Erythroblast (primary cell): ENCODE results near the gene PSIP1.

Source experiments
- DNase-seq, 2 experiments: peaks; one replicate each; lab custom pipeline; 2025; lab: John Stamatoyannopoulos, UW
- GATA1 ChIP-seq: IDR thresholded peaks from 2 replicates; pipeline ENCODE4 v1.6.1; 2011; ENCODE audit warnings: low read depth, mild to moderate bottlenecking, control low read depth, low read length, moderate library complexity
- POLR2A ChIP-seq: IDR thresholded peaks from 2 replicates; pipeline ENCODE4 v1.6.1; 2011; ENCODE audit warnings: mild to moderate bottlenecking, low read length

The PSIP1 gene

DNA sequence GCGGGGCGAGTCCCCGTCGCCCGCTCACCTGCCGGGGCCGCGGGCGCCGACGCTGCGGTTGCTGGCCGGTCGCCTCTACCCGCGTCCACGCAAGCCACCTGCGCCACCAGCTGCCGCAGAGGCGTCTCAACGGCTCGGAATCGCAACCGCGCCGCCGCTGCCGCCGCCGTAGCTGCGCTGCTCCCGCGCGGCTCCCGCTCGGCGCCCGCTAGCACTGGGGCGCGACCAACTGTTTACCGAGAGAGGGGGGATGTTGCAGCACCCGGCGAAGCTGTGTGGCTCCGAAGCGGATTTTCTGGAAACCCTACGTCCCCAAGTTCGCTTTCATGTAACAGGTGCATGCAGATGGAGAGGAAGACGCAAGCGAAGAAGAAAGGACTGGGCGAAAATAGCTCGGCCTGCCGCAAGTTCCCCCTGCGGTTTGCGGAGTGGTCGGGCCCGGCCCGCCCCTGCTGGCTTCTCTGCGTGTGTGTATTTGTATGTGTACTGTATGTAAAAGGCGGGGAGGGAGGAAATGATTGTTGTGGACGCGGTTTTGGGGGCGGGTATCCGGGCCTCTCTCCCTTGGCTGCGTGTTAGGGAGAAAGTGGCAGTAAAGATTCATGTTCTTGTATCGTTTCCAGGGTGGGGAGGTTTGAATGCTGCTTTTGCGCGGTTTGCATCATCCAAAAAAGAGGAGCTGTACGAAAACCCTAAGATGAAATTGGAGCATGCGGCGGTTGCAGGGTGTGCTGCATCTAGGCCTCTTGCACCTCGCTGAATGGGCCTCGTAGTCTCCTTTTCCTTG lies at the start of gene PSIP1:
PSIP1 (minus strand) TSS at position 182 of the 787 bp plus-strand sequence. CDS start 782 bp downstream, outside the sequence.
- DNase-seq = peak; percentile 93 to 96
- TF ChIP-seq GATA1 = no peak
- TF ChIP-seq POLR2A = peak; percentile 84

DNA sequence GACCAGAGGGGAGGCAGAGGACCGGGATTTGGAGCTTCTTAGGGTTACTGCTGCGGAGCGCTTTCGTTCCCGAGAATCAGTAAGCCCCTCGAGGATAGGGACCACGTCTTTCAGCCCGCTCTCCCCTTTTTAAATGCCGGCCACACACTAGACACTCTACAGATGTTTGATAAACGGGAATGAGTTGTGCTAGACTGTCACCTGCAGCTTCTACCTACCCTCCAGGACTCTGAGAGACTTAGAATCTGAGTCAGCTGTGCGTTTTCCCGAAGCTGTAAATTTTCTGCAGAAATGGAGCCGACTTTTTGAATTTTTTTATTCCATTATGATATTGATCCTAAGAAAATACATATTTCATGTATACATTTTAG lies 42.7 kb upstream of the PSIP1 start:
- no peak for DNase-seq
- TF ChIP-seq POLR2A (no peak), GATA1 (no peak)

DNA sequence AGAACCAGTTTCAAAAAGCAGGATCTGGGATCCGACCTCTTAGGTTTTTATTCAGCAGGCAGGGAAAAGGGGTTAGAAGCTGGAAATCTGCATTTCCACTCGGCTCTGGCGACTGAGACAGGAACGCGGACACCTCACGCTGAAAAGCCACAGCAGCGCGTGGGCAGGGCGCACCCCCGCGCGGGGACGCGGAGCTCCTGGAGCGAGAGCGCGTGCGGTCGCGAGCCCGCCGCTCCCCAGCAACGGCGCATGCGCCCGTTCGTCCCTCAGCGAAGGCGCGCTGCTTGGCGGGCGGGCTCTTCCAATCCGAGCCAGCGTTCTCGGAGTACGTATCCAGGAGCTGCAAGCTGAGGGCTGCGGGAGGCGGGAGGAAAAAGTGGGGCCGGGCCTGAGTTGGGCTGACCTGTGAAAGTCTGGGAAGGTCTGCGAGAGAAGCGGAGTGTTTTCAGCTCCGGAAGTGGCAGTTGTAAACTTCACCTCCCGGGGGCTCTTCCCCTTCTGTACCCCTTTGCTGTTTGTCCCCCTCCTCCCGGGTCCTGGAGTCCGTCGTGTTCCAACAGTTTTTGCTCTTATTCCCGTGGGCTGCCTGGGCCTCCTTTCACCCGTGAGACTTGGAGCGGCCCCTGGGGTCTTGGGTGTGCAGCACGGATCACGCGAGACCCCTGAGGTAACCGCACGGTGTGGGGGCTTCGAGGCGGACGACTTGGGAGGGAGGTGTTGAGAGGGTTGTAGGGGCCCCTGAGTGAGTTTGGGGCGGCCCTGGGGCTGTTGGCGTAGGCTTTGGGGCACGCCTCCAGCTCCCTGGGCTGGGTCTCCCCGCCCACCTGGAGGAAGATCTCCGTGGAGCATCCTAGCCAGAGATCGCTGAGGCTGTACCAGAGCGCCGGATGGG lies 42.1 kb upstream of the PSIP1 start, which contains the start of gene CCDC171:
CCDC171 (plus strand) TSS at position 408 of the 892 bp plus-strand sequence. CDS start 11,046 bp downstream, outside the sequence.
- TF ChIP-seq POLR2A = peak; percentile 52
- TF ChIP-seq GATA1 = no peak
- DNase-seq = peak; percentile 92 to 93

DNA sequence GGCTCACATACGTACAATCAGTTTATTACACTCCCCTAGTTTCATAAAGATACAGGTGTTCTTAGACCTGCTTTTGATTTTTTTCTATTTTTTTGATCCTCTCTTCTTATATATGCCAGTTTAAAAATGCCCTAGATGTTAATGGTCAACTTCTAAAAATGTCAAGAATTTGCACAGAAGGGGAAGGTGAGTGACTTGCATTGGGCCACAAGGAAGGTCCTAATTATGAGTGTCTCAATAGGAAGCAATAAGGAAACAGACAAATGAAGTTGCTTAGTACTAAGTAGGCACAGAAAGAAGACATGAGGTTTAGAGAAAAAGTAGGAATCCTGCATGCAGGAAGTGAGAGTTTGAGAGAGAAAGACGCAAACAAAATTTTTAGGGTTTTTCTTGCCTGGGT lies 38.8 kb upstream of the PSIP1 start:
- DNase-seq = no peak
- TF ChIP-seq GATA1 = no peak
- no peak for TF ChIP-seq POLR2A

DNA sequence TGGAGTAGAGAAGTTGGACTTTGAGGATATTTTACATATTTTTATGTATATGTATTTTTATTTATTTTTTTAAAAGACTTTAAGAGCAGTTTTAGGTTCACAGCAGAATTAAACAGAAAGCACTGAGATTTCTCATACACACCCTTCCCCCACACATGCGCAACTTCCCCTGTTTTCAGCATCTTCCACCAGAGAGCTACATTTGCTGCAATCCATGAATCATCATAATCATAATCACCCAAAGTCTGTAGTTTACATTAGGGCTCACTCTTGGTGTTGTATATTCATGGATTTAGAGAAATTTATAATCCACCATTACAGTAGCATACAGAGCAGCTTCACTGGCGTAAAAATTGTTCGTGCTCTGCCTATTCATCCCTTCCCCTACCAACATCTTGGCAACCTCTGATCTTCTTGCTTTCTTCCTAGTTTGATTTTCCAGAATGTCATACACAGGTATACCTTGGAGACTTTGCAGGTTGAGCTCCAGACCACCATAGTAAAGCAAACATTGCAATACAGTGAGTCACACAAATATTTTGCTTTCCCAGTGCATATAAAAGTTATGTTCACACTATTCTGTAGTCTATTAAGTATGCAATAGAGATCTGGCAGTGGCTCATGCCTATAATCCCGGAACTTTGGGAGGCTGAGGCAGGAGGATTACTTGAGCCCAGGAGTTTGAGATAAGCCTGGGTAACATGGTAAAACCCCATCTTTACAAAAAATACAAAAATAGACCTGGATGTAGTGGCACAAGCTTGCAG lies 32.5 kb upstream of the PSIP1 start:
- no peak for TF ChIP-seq POLR2A
- TF ChIP-seq GATA1 = no peak
- no peak for DNase-seq

DNA sequence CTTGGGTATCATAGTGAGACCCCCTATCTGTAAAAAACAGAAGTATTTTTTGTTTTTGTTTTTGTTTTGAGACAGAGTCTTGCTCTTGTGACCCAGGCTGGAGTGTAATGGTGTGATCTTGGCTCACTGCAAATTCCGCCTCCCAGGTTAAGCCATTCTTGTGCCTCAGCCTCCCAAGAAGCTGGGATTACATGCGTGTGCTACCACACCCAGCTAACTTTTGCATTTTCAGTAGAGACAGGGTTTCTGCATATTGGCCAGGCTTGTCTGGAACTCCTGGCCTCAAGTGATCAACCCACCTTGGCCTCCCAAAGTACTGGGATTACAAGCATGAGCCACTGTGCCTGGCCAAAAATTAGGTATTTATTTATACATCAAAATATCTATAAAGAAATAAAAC lies 31.9 kb upstream of the PSIP1 start:
- DNase-seq = no peak
- TF ChIP-seq GATA1 (no peak), POLR2A (no peak)

DNA sequence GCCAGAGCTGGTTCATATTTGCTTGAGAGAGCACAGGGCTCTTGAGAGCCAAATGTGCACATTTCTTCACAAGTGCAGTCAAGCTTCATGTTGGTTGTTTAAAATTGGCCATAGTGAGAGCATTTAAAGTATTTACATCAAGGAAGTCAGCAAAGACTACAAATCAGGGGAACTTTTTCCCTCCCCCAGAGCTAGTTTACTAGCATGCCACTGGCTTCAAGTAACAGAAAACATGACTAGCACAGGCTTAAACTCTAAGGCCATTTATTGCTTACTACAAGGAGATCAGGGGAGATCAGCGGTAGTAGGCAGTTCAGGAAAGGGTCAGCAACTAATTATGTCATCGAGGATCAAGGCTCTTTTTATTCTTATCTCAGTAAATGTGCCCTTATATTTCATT lies 31.1 kb upstream of the PSIP1 start:
- no peak for TF ChIP-seq POLR2A
- TF ChIP-seq GATA1 = no peak
- no peak for DNase-seq

DNA sequence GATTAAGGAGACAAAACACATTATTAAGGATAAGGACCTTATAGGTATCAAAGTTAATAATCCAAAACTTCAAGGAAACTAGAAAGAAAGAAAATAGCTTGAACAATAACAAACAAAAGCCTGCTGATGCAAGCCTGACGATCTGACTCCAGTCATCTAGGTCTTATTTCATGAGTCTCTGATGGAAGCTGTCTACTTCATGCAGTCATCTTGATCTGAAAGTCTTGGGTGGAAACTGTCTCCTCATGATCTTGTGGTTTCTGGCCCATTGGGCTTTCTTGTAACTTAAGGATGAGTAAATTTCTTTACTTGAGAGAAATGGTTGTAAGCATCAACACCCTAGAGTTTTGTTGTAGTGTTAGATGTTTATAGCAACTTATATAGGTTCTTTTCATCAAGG lies 20.6 kb upstream of the PSIP1 start:
- no peak for DNase-seq
- TF ChIP-seq GATA1 (no peak), POLR2A (no peak)

DNA sequence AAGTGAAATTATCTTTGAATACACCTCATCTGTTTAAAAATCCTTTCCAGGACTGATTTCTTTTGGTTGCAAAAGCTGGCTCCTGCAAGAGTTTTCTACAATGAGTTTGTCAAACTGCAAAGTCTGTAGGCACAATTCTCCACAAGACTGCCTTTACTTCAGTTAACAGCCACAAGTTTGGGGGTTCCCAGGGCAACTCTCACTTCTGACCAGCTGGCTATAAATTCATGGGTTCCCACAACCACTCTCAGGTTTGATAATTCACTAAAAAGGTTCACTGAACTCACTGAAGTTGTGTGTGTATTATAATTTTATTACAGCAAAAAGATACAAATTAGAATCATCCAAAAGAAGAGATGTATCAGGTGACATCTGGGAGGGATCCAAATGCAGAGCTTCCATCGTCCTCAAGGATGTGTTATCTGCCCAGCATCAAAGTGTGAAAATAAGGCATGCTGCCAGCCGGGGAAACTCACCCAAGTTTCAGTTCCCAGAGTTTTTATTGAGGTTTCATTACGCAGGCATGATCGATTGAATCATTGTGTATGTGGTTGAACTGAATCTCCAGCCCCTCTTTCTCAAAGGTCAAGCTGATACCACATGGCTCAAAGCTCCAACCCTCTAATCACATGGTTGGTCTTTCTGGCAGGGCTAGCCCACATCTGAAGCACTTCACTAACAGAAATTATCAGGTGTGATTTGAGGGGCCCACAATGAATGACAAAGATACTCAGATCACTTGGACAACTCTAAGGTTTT lies 19.0 kb upstream of the PSIP1 start:
- no peak for DNase-seq
- TF ChIP-seq GATA1 = no peak
- no peak for TF ChIP-seq POLR2A

DNA sequence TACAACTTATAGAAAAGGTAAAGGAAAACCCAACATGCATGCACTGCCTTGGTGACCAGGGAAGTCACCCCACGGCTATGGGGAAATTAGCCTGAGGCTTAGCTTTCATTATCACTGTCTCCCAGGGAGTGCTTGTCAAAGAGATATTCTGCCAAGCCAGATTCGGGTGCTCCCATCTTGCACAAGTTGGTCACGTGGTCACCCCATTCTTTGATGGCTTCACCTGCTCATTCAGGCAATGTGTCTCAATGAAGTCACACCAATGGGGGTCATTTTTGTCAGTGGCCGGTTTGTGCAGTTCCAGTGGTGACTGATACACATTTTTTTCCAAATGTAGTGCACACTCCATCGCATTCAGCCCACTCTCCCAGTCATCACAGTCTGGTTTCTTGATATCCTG lies 16.3 kb upstream of the PSIP1 start:
- DNase-seq = peak; percentile 21 to 37

DNA sequence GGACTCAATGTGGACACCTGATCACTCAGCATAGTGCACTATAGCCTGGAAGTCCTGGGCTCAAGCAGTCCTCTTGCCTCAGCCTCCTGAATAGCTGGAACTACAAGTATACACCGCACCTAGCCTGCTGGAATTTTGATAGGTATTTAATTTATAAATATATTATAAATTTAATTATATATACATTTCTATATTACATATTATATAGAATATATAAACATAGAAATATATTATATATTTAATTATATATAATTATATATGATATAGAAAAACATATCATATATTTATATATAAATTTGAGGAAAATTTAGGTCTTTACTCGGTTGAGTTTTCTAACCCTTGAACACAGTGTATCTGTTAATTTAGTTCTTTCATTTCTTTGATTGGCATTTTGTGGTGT lies 15.2 kb upstream of the PSIP1 start:
- no peak for DNase-seq
- TF ChIP-seq GATA1 = no peak
- TF ChIP-seq POLR2A = no peak

DNA sequence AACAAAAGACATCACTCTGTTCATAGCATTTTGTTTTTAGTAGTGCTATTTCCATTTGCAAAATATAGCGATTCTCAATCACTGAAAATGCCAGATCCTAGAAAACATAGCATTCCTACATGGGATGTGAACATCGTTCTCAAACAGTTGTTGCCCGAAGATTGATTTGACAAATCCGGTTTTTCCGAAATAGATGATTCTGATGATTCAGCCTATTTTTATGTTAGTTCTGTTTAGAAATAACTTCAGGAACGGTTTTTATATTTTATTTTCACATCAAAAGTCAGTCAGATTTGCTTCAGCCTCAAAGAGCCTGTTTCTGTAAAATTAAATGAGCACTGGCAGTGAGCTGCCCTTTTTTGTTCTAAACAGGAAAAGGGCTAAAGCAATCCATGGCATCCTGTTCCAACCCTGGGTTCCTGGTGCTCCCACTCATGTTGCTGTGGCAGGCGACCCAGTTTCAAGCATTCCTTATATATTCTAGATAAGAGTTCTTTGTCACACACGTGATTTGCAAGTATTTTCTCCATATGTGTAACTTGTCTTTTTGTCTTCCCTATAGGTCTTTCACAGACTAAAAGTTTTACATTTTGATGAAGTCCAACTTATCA lies 14.2 kb upstream of the PSIP1 start:
- TF ChIP-seq GATA1 = no peak
- no peak for TF ChIP-seq POLR2A
- no peak for DNase-seq
